Measurements from ENCODE around the gene PBLD.

PBLD gene

DNA sequence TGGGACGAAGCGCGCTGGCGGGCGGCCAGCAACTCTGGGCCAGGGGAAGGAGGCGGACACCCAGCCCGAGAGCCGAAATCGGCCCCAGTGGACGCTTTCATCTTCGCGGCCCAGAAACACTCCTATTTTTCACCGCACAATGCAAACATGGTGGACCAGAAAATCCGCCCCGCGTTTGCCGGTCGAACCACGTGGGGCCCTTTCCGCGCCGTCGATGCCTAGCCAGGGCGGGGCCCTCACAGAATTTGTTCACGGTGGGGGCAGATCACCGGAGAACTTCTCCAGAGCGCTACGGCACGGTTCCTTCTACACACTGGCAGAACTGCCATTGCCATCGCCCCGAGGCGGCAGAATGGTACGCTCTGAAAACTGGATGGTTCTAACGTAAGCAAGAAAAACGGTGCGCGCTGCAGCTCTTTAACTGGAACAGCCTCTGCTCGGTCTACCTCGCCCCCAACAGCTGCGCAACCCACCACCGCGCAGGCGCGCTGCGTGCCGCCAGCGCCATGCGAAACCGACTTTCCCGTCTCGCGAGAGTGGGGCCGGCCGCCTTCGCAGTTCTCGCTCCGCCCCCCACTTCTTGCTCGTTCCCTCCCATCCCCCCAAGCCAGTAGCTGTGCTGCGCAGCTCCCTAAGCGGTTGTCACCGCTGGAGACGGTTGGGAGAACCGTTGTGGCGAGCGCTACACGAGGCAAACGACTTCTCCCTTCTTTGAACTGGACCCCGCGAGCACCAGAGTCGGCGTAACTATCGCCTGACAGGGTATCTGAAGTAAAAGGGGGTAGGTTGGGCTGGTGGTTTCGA lies 1.1 kb downstream of the PBLD start, which contains the start of gene HNRNPH3:
Gene HNRNPH3 (plus strand): TSS at position 610 of the 804 bp plus-strand sequence. CDS start 5,158 bp downstream, outside the sequence.
- Histone ChIP-seq H3K9ac (ENCODE audit: low read length) (peak within 1 kb of the TSS; percentile 95), H3K4me2 (ENCODE audit: low read length) (peak within 1 kb of the TSS; percentile 89), H3K4me3 (ENCODE audit: low read depth, low read length, poor library complexity, severe bottlenecking) (peak within 1 kb of the TSS; percentile 91), H3K36me3 (ENCODE audit: insufficient read depth, low read length) (peaks cover 38% of the 10 kb centered on the region), H3K9me3 (ENCODE audit: low read length) (no peaks in the 10 kb centered on the region), H3K9me2 (ENCODE audit: low read depth, low read length) (no peaks in the 10 kb centered on the region), H3F3A (ENCODE audit: insufficient read depth, low read length) (no peaks in the 10 kb centered on the region), H4K20me1 (ENCODE audit: insufficient read depth, low read length) (no peaks in the 10 kb centered on the region), H3K79me2 (ENCODE audit: insufficient read depth, low read length) (peaks cover 47% of the 10 kb centered on the region), H3K4me1 (ENCODE audit: insufficient read depth, low read length, severe bottlenecking) (peaks cover 64% of the 10 kb centered on the region), H3K27ac (ENCODE audit: low read depth, low read length, poor library complexity, severe bottlenecking) (peak within 1 kb of the TSS; percentile 96), H2AFZ (ENCODE audit: low read length) (no peak within 1 kb of the TSS), H3K27me3 (ENCODE audit: insufficient read depth, low read length) (no peaks in the 10 kb centered on the region)
- TF ChIP-seq EZH2 (IDR thresholded peaks at IDR 0.05; ENCODE audit: borderline replicate concordance, low read length) (no peak), CTCF (IDR thresholded peaks at IDR 0.05; ENCODE audit: low read length) (no peak)

- Histone ChIP-seq H3K9me3 (ENCODE audit: low read length) (no peaks in the 10 kb centered on the region), H3K36me3 (ENCODE audit: insufficient read depth, low read length) (peaks cover 31% of the 10 kb centered on the region), H3K4me3 (ENCODE audit: low read depth, low read length, poor library complexity, severe bottlenecking) (peak overlapping the region; percentile 91), H3K9ac (ENCODE audit: low read length) (peak overlapping the region; percentile 95), H3K4me1 (ENCODE audit: insufficient read depth, low read length, severe bottlenecking) (peaks cover 57% of the 10 kb centered on the region), H3K27ac (ENCODE audit: low read depth, low read length, poor library complexity, severe bottlenecking) (peak overlapping the region; percentile 96), H3K79me2 (ENCODE audit: insufficient read depth, low read length) (peaks cover 40% of the 10 kb centered on the region), H4K20me1 (ENCODE audit: insufficient read depth, low read length) (no peaks in the 10 kb centered on the region), H3K4me2 (ENCODE audit: low read length) (peak overlapping the region; percentile 78), H3K9me2 (ENCODE audit: low read depth, low read length) (no peaks in the 10 kb centered on the region), H3K27me3 (ENCODE audit: insufficient read depth, low read length) (no peaks in the 10 kb centered on the region), H2AFZ (ENCODE audit: low read length) (no peak overlapping the region), H3F3A (ENCODE audit: insufficient read depth, low read length) (no peaks in the 10 kb centered on the region)
- TF ChIP-seq CTCF (IDR thresholded peaks at IDR 0.05; ENCODE audit: low read length) (no peak), EZH2 (IDR thresholded peaks at IDR 0.05; ENCODE audit: borderline replicate concordance, low read length) (no peak)
These were observed 1.8 kb downstream of the PBLD start for GRCh38 chr10:68330852-68331454.

DNA sequence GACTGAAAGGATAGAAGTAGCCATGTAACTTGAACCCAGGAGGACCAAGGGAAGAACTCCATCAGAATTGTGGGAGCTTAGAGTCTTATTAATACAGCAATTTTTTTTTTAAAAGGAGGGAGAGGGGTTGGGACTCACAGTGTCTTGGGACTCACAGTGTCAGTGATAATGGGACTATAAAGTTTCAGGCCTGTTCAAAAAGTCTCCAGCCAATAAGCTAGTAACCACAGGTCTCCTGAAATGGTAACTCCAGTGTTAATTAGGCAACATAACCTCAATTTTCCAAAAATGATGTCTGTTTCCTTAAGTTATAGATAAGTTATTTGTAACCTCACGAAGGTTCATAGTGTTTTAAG lies 3.2 kb downstream of the PBLD start:
- Histone ChIP-seq H2AFZ (ENCODE audit: low read length) (no peak overlapping the region), H3K36me3 (ENCODE audit: insufficient read depth, low read length) (peaks cover 18% of the 10 kb centered on the region)
- no peak for TF ChIP-seq CTCF (IDR thresholded peaks at IDR 0.05; ENCODE audit: low read length)
- no peak for TF ChIP-seq EZH2 (IDR thresholded peaks at IDR 0.05; ENCODE audit: borderline replicate concordance, low read length)

More for the DNA sequence above, 3.2 kb downstream of the PBLD start:
- H3K79me2 ChIP-seq (ENCODE audit: insufficient read depth, low read length): peaks cover 26% of the 10 kb centered on the region
- no peaks in the 10 kb centered on the region for H4K20me1 ChIP-seq (ENCODE audit: insufficient read depth, low read length)
- H3K4me2 ChIP-seq (ENCODE audit: low read length): no peak overlapping the region
- no peak overlapping the region for H3K4me3 ChIP-seq (ENCODE audit: low read depth, low read length, poor library complexity, severe bottlenecking)
- no peaks in the 10 kb centered on the region for H3K27me3 ChIP-seq (ENCODE audit: insufficient read depth, low read length)
- no peak overlapping the region for H3K9ac ChIP-seq (ENCODE audit: low read length)
- H3K9me2 ChIP-seq (ENCODE audit: low read depth, low read length): no peaks in the 10 kb centered on the region
- H3K27ac ChIP-seq (ENCODE audit: low read depth, low read length, poor library complexity, severe bottlenecking): peak overlapping the region; percentile 96
- H3K9me3 ChIP-seq (ENCODE audit: low read length): no peaks in the 10 kb centered on the region
- H3F3A ChIP-seq (ENCODE audit: insufficient read depth, low read length): no peaks in the 10 kb centered on the region
- peaks cover 42% of the 10 kb centered on the region for H3K4me1 ChIP-seq (ENCODE audit: insufficient read depth, low read length, severe bottlenecking)
